ENCODE data around the gene SLC26A4.

SLC26A4 gene

GRCh38 chr7:107690084-107690483 lies 29.5 kb downstream of the SLC26A4 start:
- Histone ChIP-seq H3K9ac (ENCODE audit: low read length) (no peak overlapping the region), H3K4me3 (ENCODE audit: low read length) (no peak overlapping the region), H3K36me3 (ENCODE audit: control insufficient read depth, insufficient read depth, low read length) (no peaks in the 10 kb centered on the region), H3K27ac (ENCODE audit: low read depth, low read length) (no peak overlapping the region), H3K4me1 (ENCODE audit: control insufficient read depth, insufficient read depth, low read length) (peaks cover 5% of the 10 kb centered on the region), H3K27me3 (ENCODE audit: control insufficient read depth, insufficient read depth, low read length) (no peaks in the 10 kb centered on the region)

GRCh38 chr7:107690611-107691010 lies 30.0 kb downstream of the SLC26A4 start:
- Histone ChIP-seq H3K9ac (ENCODE audit: low read length) (no peak overlapping the region), H3K27ac (ENCODE audit: low read depth, low read length) (no peak overlapping the region), H3K36me3 (ENCODE audit: control insufficient read depth, insufficient read depth, low read length) (no peaks in the 10 kb centered on the region), H3K4me3 (ENCODE audit: low read length) (no peak overlapping the region), H3K27me3 (ENCODE audit: control insufficient read depth, insufficient read depth, low read length) (no peaks in the 10 kb centered on the region), H3K4me1 (ENCODE audit: control insufficient read depth, insufficient read depth, low read length) (peaks cover 5% of the 10 kb centered on the region)

GRCh38 chr7:107691716-107692115 lies 31.1 kb downstream of the SLC26A4 start:
- H3K27me3 ChIP-seq (ENCODE audit: control insufficient read depth, insufficient read depth, low read length), result no peaks in the 10 kb centered on the region
- H3K4me3 ChIP-seq (ENCODE audit: low read length), result no peak overlapping the region
- no peak overlapping the region for H3K27ac ChIP-seq (ENCODE audit: low read depth, low read length)
- peaks cover 5% of the 10 kb centered on the region for H3K4me1 ChIP-seq (ENCODE audit: control insufficient read depth, insufficient read depth, low read length)
- no peaks in the 10 kb centered on the region for H3K36me3 ChIP-seq (ENCODE audit: control insufficient read depth, insufficient read depth, low read length)
- no peak overlapping the region for H3K9ac ChIP-seq (ENCODE audit: low read length)

GRCh38 chr7:107692501-107692900 lies 31.9 kb downstream of the SLC26A4 start:
- no peak overlapping the region for H3K9ac ChIP-seq (ENCODE audit: low read length)
- no peak overlapping the region for H3K27ac ChIP-seq (ENCODE audit: low read depth, low read length)
- peaks cover 5% of the 10 kb centered on the region for H3K4me1 ChIP-seq (ENCODE audit: control insufficient read depth, insufficient read depth, low read length)
- H3K27me3 ChIP-seq (ENCODE audit: control insufficient read depth, insufficient read depth, low read length), result no peaks in the 10 kb centered on the region
- H3K36me3 ChIP-seq (ENCODE audit: control insufficient read depth, insufficient read depth, low read length), result no peaks in the 10 kb centered on the region
- no peak overlapping the region for H3K4me3 ChIP-seq (ENCODE audit: low read length)

GRCh38 chr7:107693396-107693795 lies 32.8 kb downstream of the SLC26A4 start:
- H3K4me1 ChIP-seq (ENCODE audit: control insufficient read depth, insufficient read depth, low read length), result peaks cover 5% of the 10 kb centered on the region
- no peak overlapping the region for H3K27ac ChIP-seq (ENCODE audit: low read depth, low read length)
- H3K9ac ChIP-seq (ENCODE audit: low read length), result no peak overlapping the region
- no peaks in the 10 kb centered on the region for H3K27me3 ChIP-seq (ENCODE audit: control insufficient read depth, insufficient read depth, low read length)
- H3K36me3 ChIP-seq (ENCODE audit: control insufficient read depth, insufficient read depth, low read length), result no peaks in the 10 kb centered on the region
- H3K4me3 ChIP-seq (ENCODE audit: low read length), result no peak overlapping the region

- Histone ChIP-seq H3K9ac (ENCODE audit: low read length) (no peak overlapping the region), H3K4me3 (ENCODE audit: low read length) (no peak overlapping the region), H3K27me3 (ENCODE audit: control insufficient read depth, insufficient read depth, low read length) (no peaks in the 10 kb centered on the region)
Measured at GRCh38 chr7:107694386-107694785, 33.8 kb downstream of the SLC26A4 start.

GRCh38 chr7:107696330-107696946 lies 35.8 kb downstream of the SLC26A4 start:
- Histone ChIP-seq H3K4me3 (ENCODE audit: low read length) (no peak overlapping the region), H3K27ac (ENCODE audit: low read depth, low read length) (peak overlapping the region; percentile 18), H3K4me1 (ENCODE audit: control insufficient read depth, insufficient read depth, low read length) (peaks cover 5% of the 10 kb centered on the region), H3K36me3 (ENCODE audit: control insufficient read depth, insufficient read depth, low read length) (no peaks in the 10 kb centered on the region), H3K9ac (ENCODE audit: low read length) (no peak overlapping the region), H3K27me3 (ENCODE audit: control insufficient read depth, insufficient read depth, low read length) (no peaks in the 10 kb centered on the region)

More at GRCh38 chr7:107694386-107694785, 33.8 kb downstream of the SLC26A4 start:
- Histone ChIP-seq H3K27ac (ENCODE audit: low read depth, low read length) (no peak overlapping the region), H3K36me3 (ENCODE audit: control insufficient read depth, insufficient read depth, low read length) (no peaks in the 10 kb centered on the region), H3K4me1 (ENCODE audit: control insufficient read depth, insufficient read depth, low read length) (peaks cover 5% of the 10 kb centered on the region)

GRCh38 chr7:107697321-107698049 lies 36.9 kb downstream of the SLC26A4 start:
- H3K4me3 ChIP-seq (ENCODE audit: low read length), result no peak overlapping the region
- no peaks in the 10 kb centered on the region for H3K27me3 ChIP-seq (ENCODE audit: control insufficient read depth, insufficient read depth, low read length)
- no peak overlapping the region for H3K27ac ChIP-seq (ENCODE audit: low read depth, low read length)
- no peaks in the 10 kb centered on the region for H3K36me3 ChIP-seq (ENCODE audit: control insufficient read depth, insufficient read depth, low read length)
- H3K4me1 ChIP-seq (ENCODE audit: control insufficient read depth, insufficient read depth, low read length), result peaks cover 5% of the 10 kb centered on the region
- H3K9ac ChIP-seq (ENCODE audit: low read length), result no peak overlapping the region

- Histone ChIP-seq H3K27ac (ENCODE audit: low read depth, low read length) (no peak overlapping the region), H3K36me3 (ENCODE audit: control insufficient read depth, insufficient read depth, low read length) (no peaks in the 10 kb centered on the region), H3K27me3 (ENCODE audit: control insufficient read depth, insufficient read depth, low read length) (no peaks in the 10 kb centered on the region), H3K4me1 (ENCODE audit: control insufficient read depth, insufficient read depth, low read length) (no peaks in the 10 kb centered on the region), H3K9ac (ENCODE audit: low read length) (no peak overlapping the region), H3K4me3 (ENCODE audit: low read length) (no peak overlapping the region)
Measured at GRCh38 chr7:107700570-107700969, 39.9 kb downstream of the SLC26A4 start.

GRCh38 chr7:107701191-107701590 lies 40.6 kb downstream of the SLC26A4 start:
- H3K27me3 ChIP-seq (ENCODE audit: control insufficient read depth, insufficient read depth, low read length), result no peaks in the 10 kb centered on the region
- no peak overlapping the region for H3K27ac ChIP-seq (ENCODE audit: low read depth, low read length)
- H3K36me3 ChIP-seq (ENCODE audit: control insufficient read depth, insufficient read depth, low read length), result no peaks in the 10 kb centered on the region
- no peaks in the 10 kb centered on the region for H3K4me1 ChIP-seq (ENCODE audit: control insufficient read depth, insufficient read depth, low read length)
- H3K9ac ChIP-seq (ENCODE audit: low read length), result no peak overlapping the region
- no peak overlapping the region for H3K4me3 ChIP-seq (ENCODE audit: low read length)

- no peak overlapping the region for H3K4me3 ChIP-seq (ENCODE audit: low read length)
- no peak overlapping the region for H3K27ac ChIP-seq (ENCODE audit: low read depth, low read length)
- no peaks in the 10 kb centered on the region for H3K4me1 ChIP-seq (ENCODE audit: control insufficient read depth, insufficient read depth, low read length)
- no peak overlapping the region for H3K9ac ChIP-seq (ENCODE audit: low read length)
- no peaks in the 10 kb centered on the region for H3K27me3 ChIP-seq (ENCODE audit: control insufficient read depth, insufficient read depth, low read length)
- no peaks in the 10 kb centered on the region for H3K36me3 ChIP-seq (ENCODE audit: control insufficient read depth, insufficient read depth, low read length)
Measured at GRCh38 chr7:107703219-107703618, 42.6 kb downstream of the SLC26A4 start.

- Histone ChIP-seq H3K4me1 (ENCODE audit: control insufficient read depth, insufficient read depth, low read length) (no peaks in the 10 kb centered on the region), H3K27me3 (ENCODE audit: control insufficient read depth, insufficient read depth, low read length) (no peaks in the 10 kb centered on the region), H3K27ac (ENCODE audit: low read depth, low read length) (no peak overlapping the region), H3K36me3 (ENCODE audit: control insufficient read depth, insufficient read depth, low read length) (no peaks in the 10 kb centered on the region), H3K9ac (ENCODE audit: low read length) (no peak overlapping the region), H3K4me3 (ENCODE audit: low read length) (no peak overlapping the region)
Measured at GRCh38 chr7:107703872-107704271, 43.2 kb downstream of the SLC26A4 start.

- Histone ChIP-seq H3K36me3 (ENCODE audit: control insufficient read depth, insufficient read depth, low read length) (no peaks in the 10 kb centered on the region), H3K27ac (ENCODE audit: low read depth, low read length) (no peak overlapping the region), H3K27me3 (ENCODE audit: control insufficient read depth, insufficient read depth, low read length) (no peaks in the 10 kb centered on the region), H3K9ac (ENCODE audit: low read length) (no peak overlapping the region), H3K4me1 (ENCODE audit: control insufficient read depth, insufficient read depth, low read length) (no peaks in the 10 kb centered on the region), H3K4me3 (ENCODE audit: low read length) (no peak overlapping the region)
Measured at GRCh38 chr7:107708956-107709355, 48.3 kb downstream of the SLC26A4 start.

Data from rectal smooth muscle tissue (tissue), 1 donor.